IPS DF 4.7 (cell line): ENCODE measurements around the gene ABCC6.

Source experiments
- DNase-seq: peaks from one replicate; pipeline ENCODE4 v3.0.0-alpha.2; 2013; ENCODE audit warnings: low spot score; ENCODE audit errors: extremely low read depth

ABCC6 gene

GRCh38 chr16:16143038-16143763 lies 80.1 kb downstream of the ABCC6 start:
- peak; percentile 30 for DNase-seq

- DNase-seq = no peak
These were observed 81.4 kb downstream of the ABCC6 start for GRCh38 chr16:16141784-16142396.

- no peak for DNase-seq
These were observed 82.2 kb downstream of the ABCC6 start for GRCh38 chr16:16141141-16141540.

GRCh38 chr16:16140537-16140936 lies 82.8 kb downstream of the ABCC6 start:
- no peak for DNase-seq

GRCh38 chr16:16139806-16140205 lies 83.5 kb downstream of the ABCC6 start:
- DNase-seq = no peak

- DNase-seq = no peak
These were observed 84.2 kb downstream of the ABCC6 start for GRCh38 chr16:16139061-16139460.

- DNase-seq = no peak
These were observed 85.2 kb downstream of the ABCC6 start for GRCh38 chr16:16138034-16138635.

GRCh38 chr16:16137110-16137509 lies 86.2 kb downstream of the ABCC6 start:
- DNase-seq = no peak

GRCh38 chr16:16136588-16136987 lies 86.7 kb downstream of the ABCC6 start:
- no peak for DNase-seq

GRCh38 chr16:16133943-16134604 lies 89.2 kb downstream of the ABCC6 start:
- no peak for DNase-seq

- no peak for DNase-seq
These were observed 91.6 kb downstream of the ABCC6 start for GRCh38 chr16:16131659-16132058.

GRCh38 chr16:16131204-16131603 lies 92.1 kb downstream of the ABCC6 start:
- no peak for DNase-seq

GRCh38 chr16:16127469-16128116 lies 95.7 kb downstream of the ABCC6 start:
- DNase-seq = peak; percentile 36

- no peak for DNase-seq
These were observed 96.4 kb downstream of the ABCC6 start for GRCh38 chr16:16126896-16127295.

- DNase-seq = no peak
These were observed 98.3 kb downstream of the ABCC6 start for GRCh38 chr16:16124974-16125373.

GRCh38 chr16:16124438-16124837 lies 98.9 kb downstream of the ABCC6 start:
- DNase-seq = no peak

GRCh38 chr16:16122264-16122663 lies 101.0 kb downstream of the ABCC6 start:
- DNase-seq = no peak

GRCh38 chr16:16121185-16121727 lies 102.0 kb downstream of the ABCC6 start:
- DNase-seq = no peak

- no peak for DNase-seq
These were observed 102.7 kb downstream of the ABCC6 start for GRCh38 chr16:16120382-16121184.

GRCh38 chr16:16120044-16120381 lies 103.3 kb downstream of the ABCC6 start:
- DNase-seq = no peak

GRCh38 chr16:16118337-16118736 lies 105.0 kb downstream of the ABCC6 start:
- no peak for DNase-seq
